GM21381 (cell line): ENCODE results near the gene OR10G8.

Experiments
- ATAC-seq: cut with Tn5 transposase; IDR thresholded peaks from one replicate; pipeline ENCODE4 v1.9.1; 2021; ENCODE audit warnings: mild to moderate bottlenecking, moderate library complexity; ENCODE audit not compliant: unreplicated experiment

OR10G8 gene

GRCh38 chr11:124077266-124077665 is 50.7 kb downstream of the OR10G8 start:
- no peak for ATAC-seq

- no peak for ATAC-seq
These were observed 52.0 kb downstream of the OR10G8 start for GRCh38 chr11:124078591-124078990.

- no peak for ATAC-seq
These were observed 53.2 kb downstream of the OR10G8 start for GRCh38 chr11:124079631-124080326.
